HepG2 (cell line): ENCODE results near the gene TRIM6. TPM values are rescaled to one million over a fixed set of nuclear protein-coding genes. Genes with fewer than 3 reads are reported as not detected.

Experiments used
- ATAC-seq: fragments of 200-7000 bp; cut with Tn5 transposase; 3 replicates; pipeline ENCODE4 v1.9.1; 2020; ENCODE audit warnings: mild to moderate bottlenecking, moderate library complexity
- BruUV-seq: library from RNA; stranded (reverse); fragments of 400-500 nt; replicated peaks from 2 replicates; lab custom pipeline; 2021; lab: Mats Ljungman, UMichigan
- CTCF ChIA-PET: fragments of 300-600 bp; formaldehyde crosslinking; extraction: SDS; loops from one replicate; lab custom pipeline; 2021; ENCODE audit warnings: low total read pairs, inconsistent platforms, low intra/inter-chr PET ratio; lab: Yijun Ruan, JAX
- POLR2A ChIA-PET: fragments of 350-600 bp; sonication (Branson Sonifier 250); formaldehyde crosslinking; loops from one replicate; lab custom pipeline; 2020; ENCODE audit warnings: antibody characterized with exemption, inconsistent platforms; lab: Yijun Ruan, JAX
- DNase-seq: peaks from one replicate; pipeline ENCODE4 v3.0.0-alpha.2; 2015; ENCODE audit warnings: low spot score
- FAIRE-seq: peaks from 3 replicates; lab custom pipeline; 2011; peaks lifted over from hg19 to GRCh38; lab: Jason Lieb, UNC
- H2AFZ ChIP-seq: one replicate; pipeline ENCODE4 v1.6.1; 2011; ENCODE audit warnings: low read length, inconsistent platforms
- H3K27ac ChIP-seq: fragments of 300-600 bp; 3 replicates; pipeline ENCODE4 v1.8.0; 2011; ENCODE audit warnings: mixed run types, mild to moderate bottlenecking, mixed read lengths, low read length, inconsistent platforms; ENCODE audit not compliant: insufficient read depth; ENCODE audit errors: extremely low read length
- H3K27me3 ChIP-seq, 2 experiments: fragments of 200-600 bp in 1 of 2; 2 replicates in 1 of 2; 3 replicates in 1 of 2; pipeline versions ENCODE4 v1.6.0 to v1.8.0; 2011; ENCODE audit warnings: low read length in 2 of 2, mild to moderate bottlenecking in 2 of 2, moderate library complexity in 2 of 2, inconsistent platforms in 1 of 2; ENCODE audit not compliant: insufficient read depth in 2 of 2, control insufficient read depth in 1 of 2
- H3K36me3 ChIP-seq, 2 experiments: fragments of 200-600 bp in 1 of 2; replicated peaks in 1 of 2; 2 replicates in 1 of 2; 3 replicates in 1 of 2; pipeline versions ENCODE4 v1.5.1 to v1.8.0; 2011; ENCODE audit warnings: low read length in 2 of 2, inconsistent platforms in 1 of 2; ENCODE audit not compliant: insufficient read depth in 2 of 2, control insufficient read depth in 1 of 2
- H3K4me1 ChIP-seq: 2 replicates; pipeline ENCODE4 v1.5.1; 2012; ENCODE audit warnings: low read length, inconsistent platforms; ENCODE audit not compliant: insufficient read depth
- H3K4me2 ChIP-seq: 2 replicates; pipeline ENCODE4 v1.6.0; 2011; ENCODE audit warnings: low read depth, low read length, inconsistent platforms
- H3K4me3 ChIP-seq, 3 experiments: fragments of 200-600 bp in 1 of 3; sonication (generic), shearing (Covaris generic) in 1 of 3; replicated peaks in 1 of 3; 2 replicates each; pipeline ENCODE4 v1.5.1; 2011 to 2016; ENCODE audit warnings: low read length in 3 of 3, inconsistent platforms in 2 of 3, low read depth in 2 of 3, mild to moderate bottlenecking in 2 of 3, control low read depth in 1 of 3, mixed read lengths in 1 of 3; ENCODE audit not compliant: insufficient read depth in 1 of 3
- H3K79me2 ChIP-seq: one replicate; pipeline ENCODE4 v1.6.1; 2011; ENCODE audit warnings: low read length, inconsistent platforms; ENCODE audit not compliant: insufficient read depth
- H3K9ac ChIP-seq: 2 replicates; pipeline ENCODE4 v1.6.0; 2011; ENCODE audit warnings: mild to moderate bottlenecking, low read depth, low read length, inconsistent platforms; ENCODE audit not compliant: insufficient read depth
- H3K9me3 ChIP-seq: 2 replicates; pipeline ENCODE4 v1.5.1; 2012; ENCODE audit warnings: mild to moderate bottlenecking, low read length
- H4K20me1 ChIP-seq: 2 replicates; pipeline ENCODE4 v1.6.0; 2011; ENCODE audit warnings: inconsistent platforms, mild to moderate bottlenecking, low read length, moderate library complexity; ENCODE audit not compliant: insufficient read depth
- MEIS2 ChIP-seq: sonication (generic); formaldehyde crosslinking; IDR thresholded peaks from 2 replicates; pipeline ENCODE4 v1.9.0; 2021; ENCODE audit warnings: mild to moderate bottlenecking, missing genetic modification reagents
- MTF1 ChIP-seq: sonication (generic); formaldehyde crosslinking; IDR thresholded peaks from 2 replicates; pipeline ENCODE4 v1.5.0; 2020; ENCODE audit warnings: missing genetic modification reagents
- MYC ChIP-seq: sonication (generic); formaldehyde crosslinking; IDR thresholded peaks from 2 replicates; pipeline ENCODE4 v1.9.0; 2021; ENCODE audit warnings: missing genetic modification reagents, borderline replicate concordance
- NRL ChIP-seq: sonication (generic); formaldehyde crosslinking; IDR thresholded peaks from 2 replicates; pipeline ENCODE4 v1.5.0; 2020; ENCODE audit warnings: missing genetic modification reagents, mild to moderate bottlenecking, moderate library complexity, borderline replicate concordance
- TEAD2 ChIP-seq: sonication (generic); formaldehyde crosslinking; IDR thresholded peaks from 2 replicates; pipeline ENCODE4 v1.9.0; 2021; ENCODE audit warnings: missing genetic modification reagents
- ZNF468 ChIP-seq: sonication (generic); formaldehyde crosslinking; IDR thresholded peaks from 2 replicates; pipeline ENCODE4 v1.8.0; 2022; ENCODE audit warnings: mild to moderate bottlenecking, moderate library complexity, missing genetic modification reagents
- ZNF501 ChIP-seq: sonication (generic); formaldehyde crosslinking; IDR thresholded peaks from 2 replicates; pipeline ENCODE4 v1.5.1; 2020; ENCODE audit warnings: mild to moderate bottlenecking, moderate library complexity, missing genetic modification reagents
- ZNF605 ChIP-seq: sonication (generic); formaldehyde crosslinking; IDR thresholded peaks from 2 replicates; pipeline ENCODE4 v1.8.0; 2022; ENCODE audit warnings: mild to moderate bottlenecking, missing genetic modification reagents
- ZNF891 ChIP-seq: sonication (generic); formaldehyde crosslinking; IDR thresholded peaks from 2 replicates; pipeline ENCODE4 v1.5.0; 2020; ENCODE audit warnings: mild to moderate bottlenecking, missing genetic modification reagents
- ZZZ3 ChIP-seq: sonication (generic); formaldehyde crosslinking; IDR thresholded peaks from 2 replicates; pipeline ENCODE4 v1.4.0; 2020; ENCODE audit warnings: missing genetic modification reagents, mild to moderate bottlenecking, borderline replicate concordance
- WGBS: methylation state at CpG from one replicate; pipeline ENCODE4 v1.1.6; 2017; ENCODE audit warnings: low lambda C conversion rate; 5-methylcytosine and 5-hydroxymethylcytosine counted together
- in situ Hi-C: cut with HindIII; loops from 2 replicates; pipeline ENCODE4 v1.10.0; 2017; ENCODE audit warnings: low pct_unique_long_range_greater_than_20kb; ENCODE audit not compliant: extremely low pct_ligation_motif_present
- intact Hi-C: fragments of 100-400 bp; cut with micrococcal nuclease; formaldehyde crosslinking; loops from one replicate; pipeline ENCODE4 v1.10.0; 2022; ENCODE audit not compliant: unreplicated experiment
- polyA plus RNA-seq, 8 experiments: library from polyadenylated mRNA; depleted of rRNA in 3 of 8; stranded (reverse) in 7 of 8; unstranded in 1 of 8; fragments of >200 nt; fragmentation: Illumina TruSeq in 4 of 8; extraction: Trizol in 4 of 8; gene quantifications; 2 replicates each; pipeline versions ENCODE4 v1.2.1 to v1.2.3, GENCODE V29; 2011 to 2016; ENCODE audit warnings: low read depth in 4 of 8, missing spikeins in 1 of 8, mixed read lengths in 1 of 8; ENCODE audit not compliant: insufficient read depth in 1 of 8
- total RNA-seq, 5 experiments: library from RNA; depleted of rRNA; stranded (reverse); fragments of >200 nt; fragmentation: Illumina TruSeq; extraction: Trizol; gene quantifications; 2 replicates each; pipeline ENCODE4 v1.2.3, GENCODE V29; 2016; ENCODE audit warnings: low read depth in 1 of 5
- TF ChIP-seq, protein P1 (sequence below): sonication (generic); formaldehyde crosslinking; conservative IDR thresholded peaks from 2 replicates; pipeline ENCODE4 v1.8.0; 2022; ENCODE audit warnings: low read depth, missing genetic modification reagents
- TF ChIP-seq, protein P2 (sequence below): sonication (generic); formaldehyde crosslinking; IDR thresholded peaks from 2 replicates; pipeline ENCODE4 v1.4.0; 2020; ENCODE audit warnings: missing genetic modification reagents
- TF ChIP-seq, protein P3 (sequence below): sonication (generic); formaldehyde crosslinking; IDR thresholded peaks from 2 replicates; pipeline ENCODE4 v1.4.0; 2020; ENCODE audit warnings: missing genetic modification reagents, borderline replicate concordance
- TF ChIP-seq, protein P4 (sequence below): sonication (generic); formaldehyde crosslinking; IDR thresholded peaks from 2 replicates; pipeline ENCODE4 v1.4.0; 2020; ENCODE audit warnings: mild to moderate bottlenecking, missing genetic modification reagents
- TF ChIP-seq, protein P5 (sequence below): sonication (generic); formaldehyde crosslinking; IDR thresholded peaks from 2 replicates; pipeline ENCODE4 v1.4.0; 2020; ENCODE audit warnings: missing genetic modification reagents
- TF ChIP-seq, protein P6 (sequence below): sonication (generic); formaldehyde crosslinking; IDR thresholded peaks from 2 replicates; pipeline ENCODE4 v1.5.0; 2020; ENCODE audit warnings: missing genetic modification reagents

Gene TRIM6
- total and polyA plus RNA-seq, 2 of the 13 experiments (the other 11 are each of a cell fraction or from before 2014, with no cell fraction given), result not detected

DNA sequence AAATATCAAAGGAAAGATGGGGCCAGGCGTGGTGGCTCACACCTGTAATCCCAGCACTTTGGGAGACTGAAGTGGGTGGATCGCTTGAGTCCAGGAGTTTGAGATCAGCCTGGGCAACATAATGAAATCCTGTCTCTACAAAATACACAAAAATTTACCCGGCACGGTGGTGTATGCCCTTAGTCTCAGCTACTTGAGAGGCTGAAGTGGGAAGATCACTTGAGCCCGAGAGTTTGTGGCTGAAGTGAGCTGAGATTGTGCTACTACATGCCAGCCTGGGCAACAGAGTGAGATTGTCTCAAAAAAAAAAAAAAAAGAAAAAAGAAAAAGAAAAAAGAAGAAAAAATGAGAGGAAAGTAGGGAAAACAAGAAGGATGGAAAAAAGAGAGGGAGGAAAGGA lies 3.8 kb upstream of the TRIM6 start (continued):
- TF ChIP-seq, protein P1, sequence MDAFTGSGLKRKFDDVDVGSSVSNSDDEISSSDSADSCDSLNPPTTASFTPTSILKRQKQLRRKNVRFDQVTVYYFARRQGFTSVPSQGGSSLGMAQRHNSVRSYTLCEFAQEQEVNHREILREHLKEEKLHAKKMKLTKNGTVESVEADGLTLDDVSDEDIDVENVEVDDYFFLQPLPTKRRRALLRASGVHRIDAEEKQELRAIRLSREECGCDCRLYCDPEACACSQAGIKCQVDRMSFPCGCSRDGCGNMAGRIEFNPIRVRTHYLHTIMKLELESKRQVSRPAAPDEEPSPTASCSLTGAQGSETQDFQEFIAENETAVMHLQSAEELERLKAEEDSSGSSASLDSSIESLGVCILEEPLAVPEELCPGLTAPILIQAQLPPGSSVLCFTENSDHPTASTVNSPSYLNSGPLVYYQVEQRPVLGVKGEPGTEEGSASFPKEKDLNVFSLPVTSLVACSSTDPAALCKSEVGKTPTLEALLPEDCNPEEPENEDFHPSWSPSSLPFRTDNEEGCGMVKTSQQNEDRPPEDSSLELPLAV, result no peak
- no peak for TF ChIP-seq ZNF891 (CRISPR knock-in tag)
- TF ChIP-seq ZNF605 (CRISPR knock-in tag), result no peak
- TF ChIP-seq ZNF501 (CRISPR knock-in tag), result no peak
- TF ChIP-seq, protein P2, sequence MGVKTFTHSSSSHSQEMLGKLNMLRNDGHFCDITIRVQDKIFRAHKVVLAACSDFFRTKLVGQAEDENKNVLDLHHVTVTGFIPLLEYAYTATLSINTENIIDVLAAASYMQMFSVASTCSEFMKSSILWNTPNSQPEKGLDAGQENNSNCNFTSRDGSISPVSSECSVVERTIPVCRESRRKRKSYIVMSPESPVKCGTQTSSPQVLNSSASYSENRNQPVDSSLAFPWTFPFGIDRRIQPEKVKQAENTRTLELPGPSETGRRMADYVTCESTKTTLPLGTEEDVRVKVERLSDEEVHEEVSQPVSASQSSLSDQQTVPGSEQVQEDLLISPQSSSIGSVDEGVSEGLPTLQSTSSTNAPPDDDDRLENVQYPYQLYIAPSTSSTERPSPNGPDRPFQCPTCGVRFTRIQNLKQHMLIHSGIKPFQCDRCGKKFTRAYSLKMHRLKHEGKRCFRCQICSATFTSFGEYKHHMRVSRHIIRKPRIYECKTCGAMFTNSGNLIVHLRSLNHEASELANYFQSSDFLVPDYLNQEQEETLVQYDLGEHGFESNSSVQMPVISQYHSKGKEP, result no peak
- TF ChIP-seq, protein P3, sequence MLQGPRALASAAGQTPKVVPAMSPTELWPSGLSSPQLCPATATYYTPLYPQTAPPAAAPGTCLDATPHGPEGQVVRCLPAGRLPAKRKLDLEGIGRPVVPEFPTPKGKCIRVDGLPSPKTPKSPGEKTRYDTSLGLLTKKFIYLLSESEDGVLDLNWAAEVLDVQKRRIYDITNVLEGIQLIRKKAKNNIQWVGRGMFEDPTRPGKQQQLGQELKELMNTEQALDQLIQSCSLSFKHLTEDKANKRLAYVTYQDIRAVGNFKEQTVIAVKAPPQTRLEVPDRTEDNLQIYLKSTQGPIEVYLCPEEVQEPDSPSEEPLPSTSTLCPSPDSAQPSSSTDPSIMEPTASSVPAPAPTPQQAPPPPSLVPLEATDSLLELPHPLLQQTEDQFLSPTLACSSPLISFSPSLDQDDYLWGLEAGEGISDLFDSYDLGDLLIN (CRISPR knock-in tag), result no peak
- TF ChIP-seq MTF1 (CRISPR knock-in tag), result no peak
- no peak for TF ChIP-seq NRL
- TF ChIP-seq, all 625 proteins: peak for 0

DNA sequence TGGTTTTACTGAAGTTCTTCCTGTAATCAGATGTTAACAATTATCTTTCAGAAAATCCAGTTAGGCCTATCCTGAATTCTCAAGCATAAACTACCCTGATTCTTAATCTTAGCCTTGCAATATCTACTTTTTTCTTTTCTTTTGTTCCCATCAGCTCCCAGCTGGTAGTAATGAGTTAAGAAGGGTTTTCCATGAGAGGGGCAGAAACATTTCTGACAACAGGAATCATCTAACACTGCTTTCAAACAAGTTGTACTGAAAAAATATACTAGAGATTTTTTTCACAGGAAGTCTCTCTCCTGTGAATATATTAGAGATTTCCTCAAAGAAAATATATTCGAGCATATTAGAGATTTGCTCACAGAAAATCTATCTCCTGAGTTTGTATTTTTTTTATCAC lies 3.3 kb upstream of the TRIM6 start:
- CTCF ChIA-PET, result no interaction called here
- Histone ChIP-seq H2AFZ (no peak overlapping the region), H3K9me3 (no peaks in the 10 kb centered on the region), H3K79me2 (no peaks in the 10 kb centered on the region), H4K20me1 (no peaks in the 10 kb centered on the region), H3K9ac (no peak overlapping the region), H3K4me1 (no peaks in the 10 kb centered on the region), H3K27ac (no peak overlapping the region), H3K4me2 (no peak overlapping the region), H3K36me3 (no peaks in the 10 kb centered on the region), H3K4me3 (no peak overlapping the region), H3K27me3 (no peaks in the 10 kb centered on the region)
- BruUV-seq, result no TSS peak
- DNase-seq, result no peak
- 0% methylated on average over 1 of the region's 1 CpG for WGBS
- FAIRE-seq, result no peak
- intact Hi-C loops, result no loop called here
- in situ Hi-C loops, result no loop called here
- ATAC-seq, result no peak
- POLR2A ChIA-PET, result no interaction called here
- TF ChIP-seq, protein P4, sequence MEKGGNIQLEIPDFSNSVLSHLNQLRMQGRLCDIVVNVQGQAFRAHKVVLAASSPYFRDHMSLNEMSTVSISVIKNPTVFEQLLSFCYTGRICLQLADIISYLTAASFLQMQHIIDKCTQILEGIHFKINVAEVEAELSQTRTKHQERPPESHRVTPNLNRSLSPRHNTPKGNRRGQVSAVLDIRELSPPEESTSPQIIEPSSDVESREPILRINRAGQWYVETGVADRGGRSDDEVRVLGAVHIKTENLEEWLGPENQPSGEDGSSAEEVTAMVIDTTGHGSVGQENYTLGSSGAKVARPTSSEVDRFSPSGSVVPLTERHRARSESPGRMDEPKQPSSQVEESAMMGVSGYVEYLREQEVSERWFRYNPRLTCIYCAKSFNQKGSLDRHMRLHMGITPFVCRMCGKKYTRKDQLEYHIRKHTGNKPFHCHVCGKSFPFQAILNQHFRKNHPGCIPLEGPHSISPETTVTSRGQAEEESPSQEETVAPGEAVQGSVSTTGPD, result no peak
- no peak for TF ChIP-seq ZNF468 (CRISPR knock-in tag)
- TF ChIP-seq, protein P5, sequence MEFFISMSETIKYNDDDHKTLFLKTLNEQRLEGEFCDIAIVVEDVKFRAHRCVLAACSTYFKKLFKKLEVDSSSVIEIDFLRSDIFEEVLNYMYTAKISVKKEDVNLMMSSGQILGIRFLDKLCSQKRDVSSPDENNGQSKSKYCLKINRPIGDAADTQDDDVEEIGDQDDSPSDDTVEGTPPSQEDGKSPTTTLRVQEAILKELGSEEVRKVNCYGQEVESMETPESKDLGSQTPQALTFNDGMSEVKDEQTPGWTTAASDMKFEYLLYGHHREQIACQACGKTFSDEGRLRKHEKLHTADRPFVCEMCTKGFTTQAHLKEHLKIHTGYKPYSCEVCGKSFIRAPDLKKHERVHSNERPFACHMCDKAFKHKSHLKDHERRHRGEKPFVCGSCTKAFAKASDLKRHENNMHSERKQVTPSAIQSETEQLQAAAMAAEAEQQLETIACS (CRISPR knock-in tag), result no peak
- no peak for TF ChIP-seq ZZZ3 (CRISPR knock-in tag)
- TF ChIP-seq, protein P6, sequence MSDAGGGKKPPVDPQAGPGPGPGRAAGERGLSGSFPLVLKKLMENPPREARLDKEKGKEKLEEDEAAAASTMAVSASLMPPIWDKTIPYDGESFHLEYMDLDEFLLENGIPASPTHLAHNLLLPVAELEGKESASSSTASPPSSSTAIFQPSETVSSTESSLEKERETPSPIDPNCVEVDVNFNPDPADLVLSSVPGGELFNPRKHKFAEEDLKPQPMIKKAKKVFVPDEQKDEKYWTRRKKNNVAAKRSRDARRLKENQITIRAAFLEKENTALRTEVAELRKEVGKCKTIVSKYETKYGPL, result no peak
- no peak for TF ChIP-seq MEIS2 (CRISPR knock-in tag)
- TF ChIP-seq MYC (CRISPR knock-in tag), result no peak
- no peak for TF ChIP-seq TEAD2 (CRISPR knock-in tag)
